Eye (tissue), 1 donor: ENCODE results near the gene HDAC11.
"Not testable (repeated sequence)": the region's sequence is repeated elsewhere in the genome, so short reads cannot be mapped to it uniquely, and the experiment has no call there.

Experiments used
- DNase-seq: peaks from one replicate; pipeline ENCODE4 v3.0.0-alpha.2; 2015

The HDAC11 gene

GRCh38 chr3:13479582-13480339 lies at the start of gene HDAC11:
HDAC11 (plus strand) TSS chr3:13480306; CDS start chr3:13480348, 42 bp downstream.
- DNase-seq: peak; percentile 98

- not testable (repeated sequence) for DNase-seq
These were observed 49.7 kb upstream of the HDAC11 start for GRCh38 chr3:13430411-13430875.

GRCh38 chr3:13432093-13432492 lies 48.0 kb upstream of the HDAC11 start:
- no peak for DNase-seq

GRCh38 chr3:13433912-13434311 lies 46.2 kb upstream of the HDAC11 start:
- DNase-seq: no peak

GRCh38 chr3:13436213-13436612 lies 43.9 kb upstream of the HDAC11 start:
- DNase-seq: not testable (repeated sequence)

GRCh38 chr3:13440204-13440817 lies 39.8 kb upstream of the HDAC11 start:
- DNase-seq: no peak

GRCh38 chr3:13442882-13443281 lies 37.2 kb upstream of the HDAC11 start:
- DNase-seq: not testable (repeated sequence)

GRCh38 chr3:13451301-13451673 lies 28.8 kb upstream of the HDAC11 start:
- DNase-seq: no peak

- DNase-seq: peak; percentile 76
These were observed 27.4 kb upstream of the HDAC11 start for GRCh38 chr3:13452490-13453335.

- DNase-seq: no peak
These were observed 24.5 kb upstream of the HDAC11 start for GRCh38 chr3:13455644-13456043.

- no peak for DNase-seq
These were observed 22.5 kb upstream of the HDAC11 start for GRCh38 chr3:13457593-13457992.

- DNase-seq: peak; percentile 35
These were observed 20.3 kb upstream of the HDAC11 start for GRCh38 chr3:13459605-13460340.

GRCh38 chr3:13460341-13460736 lies 19.8 kb upstream of the HDAC11 start:
- DNase-seq: no peak

GRCh38 chr3:13461169-13462124 lies 18.7 kb upstream of the HDAC11 start:
- DNase-seq: peak; percentile 85

GRCh38 chr3:13462125-13462629 lies 17.9 kb upstream of the HDAC11 start:
- no peak for DNase-seq

- DNase-seq: no peak
These were observed 17.3 kb upstream of the HDAC11 start for GRCh38 chr3:13462822-13463221.

GRCh38 chr3:13463618-13464400 lies 16.3 kb upstream of the HDAC11 start:
- DNase-seq: no peak

- DNase-seq: peak; percentile 35
These were observed 14.8 kb upstream of the HDAC11 start for GRCh38 chr3:13465236-13465873.

- DNase-seq: no peak
These were observed 13.3 kb upstream of the HDAC11 start for GRCh38 chr3:13466781-13467180.
